ENCODE data around the gene SCN1B.

DNA sequence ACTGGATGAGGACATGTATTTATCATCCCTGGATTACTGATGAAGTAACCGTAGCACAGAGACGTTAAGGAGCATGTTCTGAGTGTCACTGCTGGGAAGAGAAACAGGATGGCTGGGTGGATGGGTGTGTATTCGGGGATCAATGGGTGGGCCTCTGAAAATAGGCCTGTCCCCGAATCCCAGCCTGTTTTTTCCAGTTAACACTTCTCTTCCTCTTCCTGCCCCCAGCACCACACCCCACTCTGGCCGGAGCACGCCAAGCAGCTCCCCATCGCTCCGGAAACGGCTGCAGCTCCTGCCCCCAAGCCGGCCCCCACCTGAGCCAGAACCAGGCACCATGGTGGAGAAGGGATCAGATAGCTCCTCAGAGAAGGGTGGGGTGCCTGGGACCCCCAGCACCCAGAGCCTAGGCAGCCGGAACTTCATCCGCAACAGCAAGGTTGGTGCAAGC, 21.4 kb upstream of the SCN1B start:
- TF ChIP-seq, protein P1, sequence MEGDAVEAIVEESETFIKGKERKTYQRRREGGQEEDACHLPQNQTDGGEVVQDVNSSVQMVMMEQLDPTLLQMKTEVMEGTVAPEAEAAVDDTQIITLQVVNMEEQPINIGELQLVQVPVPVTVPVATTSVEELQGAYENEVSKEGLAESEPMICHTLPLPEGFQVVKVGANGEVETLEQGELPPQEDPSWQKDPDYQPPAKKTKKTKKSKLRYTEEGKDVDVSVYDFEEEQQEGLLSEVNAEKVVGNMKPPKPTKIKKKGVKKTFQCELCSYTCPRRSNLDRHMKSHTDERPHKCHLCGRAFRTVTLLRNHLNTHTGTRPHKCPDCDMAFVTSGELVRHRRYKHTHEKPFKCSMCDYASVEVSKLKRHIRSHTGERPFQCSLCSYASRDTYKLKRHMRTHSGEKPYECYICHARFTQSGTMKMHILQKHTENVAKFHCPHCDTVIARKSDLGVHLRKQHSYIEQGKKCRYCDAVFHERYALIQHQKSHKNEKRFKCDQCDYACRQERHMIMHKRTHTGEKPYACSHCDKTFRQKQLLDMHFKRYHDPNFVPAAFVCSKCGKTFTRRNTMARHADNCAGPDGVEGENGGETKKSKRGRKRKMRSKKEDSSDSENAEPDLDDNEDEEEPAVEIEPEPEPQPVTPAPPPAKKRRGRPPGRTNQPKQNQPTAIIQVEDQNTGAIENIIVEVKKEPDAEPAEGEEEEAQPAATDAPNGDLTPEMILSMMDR (IDR thresholded peaks at IDR 0.05; ENCODE audit: insufficient read depth, low read length, poor library complexity, severe bottlenecking) = no peak
- no peak for TF ChIP-seq EZH2phosphoT487 (conservative IDR thresholded peaks at IDR 0.05; ENCODE audit: low read length)
